ENCODE measurements around the gene CYTH1.

- TF ChIP-seq YY1 (IDR thresholded peaks at IDR 0.05; ENCODE audit: insufficient read depth, insufficient read length) (no peak), SUZ12 (IDR thresholded peaks at IDR 0.05; ENCODE audit: extremely low read depth, insufficient read depth, insufficient read length) (no peak)
Measured at GRCh38 chr17:78795861-78796516, 13.9 kb upstream of the CYTH1 start.
